Thymus (tissue), 11 donors: ENCODE results near the gene PARP14. TPM values are rescaled to one million over a fixed set of nuclear protein-coding genes. Genes with fewer than 3 reads are reported as not detected.
"Not testable (repeated sequence)": the region's sequence is repeated elsewhere in the genome, so short reads cannot be mapped to it uniquely, and the experiment has no call there.

Source experiments
- DNase-seq, 9 donors: peaks; one replicate each; pipeline ENCODE4 v3.0.0-alpha.2; 2013; ENCODE audit warnings: low spot score in 9 of 9, low read depth in 6 of 9, missing footprints in 1 of 9
- H3K27ac ChIP-seq, 2 donors: one replicate each; pipeline ENCODE4 v1.5.1; 2013; ENCODE audit warnings: control low read depth in 1 of 2, low read depth in 1 of 2, low read length in 1 of 2, mild to moderate bottlenecking in 1 of 2, moderate library complexity in 1 of 2
- H3K27me3 ChIP-seq, 2 donors: one replicate each; pipeline ENCODE4 v1.5.1; 2013; ENCODE audit warnings: low read length in 1 of 2; ENCODE audit not compliant: control insufficient read depth in 2 of 2, insufficient read depth in 1 of 2
- H3K36me3 ChIP-seq, 2 donors: one replicate each; pipeline ENCODE4 v1.5.1; 2013; ENCODE audit warnings: low read length in 1 of 2, mild to moderate bottlenecking in 1 of 2, moderate library complexity in 1 of 2; ENCODE audit not compliant: control insufficient read depth in 2 of 2, insufficient read depth in 2 of 2
- H3K4me1 ChIP-seq, 2 donors: one replicate each; pipeline ENCODE4 v1.5.1; 2013; ENCODE audit warnings: low read length in 2 of 2; ENCODE audit not compliant: control insufficient read depth in 2 of 2, insufficient read depth in 2 of 2
- H3K4me3 ChIP-seq, 2 donors: one replicate each; pipeline ENCODE4 v1.5.1; 2013; ENCODE audit warnings: low read length in 2 of 2, control low read depth in 1 of 2, mild to moderate bottlenecking in 1 of 2
- H3K9me3 ChIP-seq, 2 donors: one replicate each; pipeline ENCODE4 v1.5.1; 2013; ENCODE audit warnings: low read length in 1 of 2, mild to moderate bottlenecking in 1 of 2; ENCODE audit not compliant: control insufficient read depth in 2 of 2, insufficient read depth in 1 of 2
- WGBS: extraction: QIAGEN DNeasy Blood & Tissue Kit; methylation state at CpG from one replicate; pipeline ENCODE4 v1.1.7; 2013; 5-methylcytosine and 5-hydroxymethylcytosine counted together
- polyA plus RNA-seq: library from polyadenylated mRNA; stranded (reverse); fragments of 200-250 nt; gene quantifications from one replicate; pipeline ENCODE4 v1.2.3, GENCODE V29; 2013
- total RNA-seq: library from RNA; stranded (reverse); fragments of 120-200 nt; gene quantifications from one replicate; pipeline ENCODE4 v1.2.4, GENCODE V29; 2013
- donor health status: healthy.

PARP14 gene
- total and polyA plus RNA-seq, 2 donors: 18.9 to 57.7 TPM

DNA sequence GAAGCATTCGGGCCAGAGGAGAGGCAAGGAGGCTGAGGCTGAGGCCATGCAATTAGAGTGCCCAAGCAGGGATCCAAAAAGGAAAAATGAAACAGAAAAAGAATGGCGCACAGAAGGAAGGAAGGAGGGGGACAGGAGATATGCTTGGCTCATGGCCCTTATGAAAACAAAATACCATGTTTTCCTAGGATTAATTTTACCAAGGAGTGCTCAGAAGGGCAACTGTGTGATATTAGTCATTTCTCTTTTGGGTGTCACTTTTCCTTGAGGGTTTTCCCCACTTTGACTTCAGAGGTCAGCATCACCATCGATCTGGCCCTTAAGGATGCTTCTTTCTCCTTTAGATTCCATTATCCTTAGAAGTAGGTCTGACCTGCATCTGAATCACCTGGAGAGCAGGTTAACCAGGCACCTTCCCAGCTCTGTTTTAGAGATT, 1.4 kb downstream of the PARP14 start:
- Histone ChIP-seq H3K27ac (peak overlapping the region in 1 of 2 donors; percentile 36), H3K27me3 (no peaks in the 10 kb centered on the region), H3K36me3 (peaks cover 2 to 5% of the 10 kb centered on the region in 2 donors), H3K4me1 (peaks cover 10 to 31% of the 10 kb centered on the region in 2 donors), H3K9me3 (peaks cover 0 to 1% of the 10 kb centered on the region in 2 donors), H3K4me3 (peak overlapping the region; percentile 95 to 99)
- DNase-seq: no peak
- WGBS: 89% methylated on average over 3 of the region's 3 CpGs

DNA sequence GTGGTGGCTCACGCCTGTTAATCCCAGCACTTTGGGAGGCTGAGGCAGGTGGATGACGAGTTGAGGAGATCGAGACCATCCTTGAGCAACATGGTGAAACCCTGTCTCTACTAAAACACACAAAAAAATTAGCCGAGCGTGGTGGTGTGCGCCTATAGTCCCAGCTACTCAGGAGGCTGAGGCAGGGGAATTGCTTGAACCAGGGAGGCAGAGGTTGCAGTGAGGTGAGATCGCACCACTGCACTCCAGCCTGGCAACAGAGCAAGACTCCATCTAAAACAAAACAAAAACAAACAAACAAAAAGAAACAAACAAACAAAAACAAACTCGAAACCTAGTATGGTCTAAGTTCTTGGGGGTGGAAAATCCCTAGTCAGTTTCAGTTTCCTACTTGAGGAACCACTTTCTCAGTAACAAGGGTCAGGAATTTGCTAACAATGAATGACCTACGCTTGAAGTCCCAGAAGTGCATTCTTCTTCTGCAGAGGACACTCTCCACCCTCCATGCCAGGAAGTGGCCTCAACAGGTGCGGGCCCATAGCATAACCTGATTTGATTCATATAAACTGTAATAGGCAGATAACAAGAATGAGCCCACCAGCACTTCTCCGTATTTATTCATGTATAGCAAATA, 2.3 kb downstream of the PARP14 start:
- peaks cover 10 to 31% of the 10 kb centered on the region in 2 donors for H3K4me1 ChIP-seq
- H3K27me3 ChIP-seq, H3K36me3 ChIP-seq, H3K9me3 ChIP-seq, H3K4me3 ChIP-seq: not testable (repeated sequence)
- H3K27ac ChIP-seq: peak overlapping the region in 1 of 2 donors; percentile 68
- 93% methylated on average over 11 of the region's 11 CpGs for WGBS
- DNase-seq: peak in 1 of 9 donors; percentile 20

DNA sequence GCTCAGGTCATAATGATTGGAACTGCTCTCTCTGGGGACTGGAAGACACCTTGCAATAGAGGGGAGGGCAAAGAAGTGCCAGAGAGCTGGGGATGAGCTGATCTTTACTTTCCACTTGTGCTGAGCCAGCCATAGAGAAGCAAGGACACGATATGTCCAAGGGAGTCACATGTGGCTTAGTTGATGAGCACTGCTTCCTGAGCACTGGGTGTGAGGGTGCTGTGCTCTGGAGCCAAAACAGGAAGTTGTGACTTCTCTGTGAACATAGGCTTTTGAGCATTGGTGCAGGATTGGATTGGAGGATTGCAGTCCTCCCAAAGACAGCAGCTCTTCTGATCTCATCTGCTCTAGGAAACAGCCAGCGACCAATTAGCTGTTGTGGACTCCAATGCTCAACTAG, 6.7 kb downstream of the PARP14 start:
- no peak for DNase-seq
- Histone ChIP-seq H3K27me3 (no peaks in the 10 kb centered on the region), H3K27ac (no peak overlapping the region), H3K4me1 (peaks cover 0 to 4% of the 10 kb centered on the region in 2 donors), H3K9me3 (no peaks in the 10 kb centered on the region), H3K4me3 (no peak overlapping the region), H3K36me3 (peaks cover 11 to 24% of the 10 kb centered on the region in 2 donors)
- WGBS: 100% methylated on average over 2 of the region's 2 CpGs

DNA sequence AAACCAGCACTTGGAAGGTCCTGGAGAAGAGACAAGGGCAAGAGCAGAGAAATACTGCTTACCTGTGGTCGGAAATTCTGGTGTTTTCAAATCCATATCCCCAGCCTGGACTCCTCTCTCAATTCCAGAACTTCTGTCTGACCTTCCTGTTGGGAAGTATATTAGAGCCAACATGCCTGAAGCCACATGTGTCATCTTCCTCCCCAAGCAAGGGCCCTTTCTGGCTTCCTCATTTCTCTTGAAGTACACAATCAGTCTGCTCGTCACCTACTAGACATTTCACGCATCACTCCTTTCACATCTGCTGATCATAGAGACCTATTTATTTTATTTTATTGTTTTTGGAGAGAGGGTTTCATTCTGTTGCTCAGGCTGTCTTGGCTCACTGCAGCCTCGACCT, 8.4 kb downstream of the PARP14 start:
- H3K36me3 ChIP-seq: peaks cover 17 to 32% of the 10 kb centered on the region in 2 donors
- H3K27ac ChIP-seq: no peak overlapping the region
- no peaks in the 10 kb centered on the region for H3K27me3 ChIP-seq
- DNase-seq: no peak
- H3K4me3 ChIP-seq: no peak overlapping the region
- H3K4me1 ChIP-seq: no peaks in the 10 kb centered on the region
- H3K9me3 ChIP-seq: no peaks in the 10 kb centered on the region
- WGBS: 92% methylated on average over 4 of the region's 4 CpGs

DNA sequence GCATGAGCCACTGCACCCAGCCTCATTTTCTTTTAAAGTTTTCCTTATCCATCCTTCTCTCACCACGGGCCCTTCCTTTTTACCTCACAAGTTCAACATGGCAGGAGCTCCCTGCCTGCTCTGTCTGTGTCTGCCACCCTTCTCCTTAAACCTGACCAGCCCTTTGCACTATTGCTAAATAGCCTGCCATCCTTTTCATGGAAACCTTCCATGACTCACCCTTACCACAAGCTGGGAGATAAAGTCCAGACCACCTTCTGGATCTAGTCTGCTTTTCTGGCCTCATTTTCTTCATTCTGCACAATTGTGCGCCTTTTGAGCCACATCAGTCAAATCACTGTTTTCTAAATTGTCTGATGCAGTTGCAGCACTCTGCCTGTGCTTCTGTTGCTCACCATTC, 8.9 kb downstream of the PARP14 start:
- no peaks in the 10 kb centered on the region for H3K9me3 ChIP-seq
- no peak overlapping the region for H3K27ac ChIP-seq
- WGBS: 92% methylated on average over 2 of the region's 2 CpGs

DNA sequence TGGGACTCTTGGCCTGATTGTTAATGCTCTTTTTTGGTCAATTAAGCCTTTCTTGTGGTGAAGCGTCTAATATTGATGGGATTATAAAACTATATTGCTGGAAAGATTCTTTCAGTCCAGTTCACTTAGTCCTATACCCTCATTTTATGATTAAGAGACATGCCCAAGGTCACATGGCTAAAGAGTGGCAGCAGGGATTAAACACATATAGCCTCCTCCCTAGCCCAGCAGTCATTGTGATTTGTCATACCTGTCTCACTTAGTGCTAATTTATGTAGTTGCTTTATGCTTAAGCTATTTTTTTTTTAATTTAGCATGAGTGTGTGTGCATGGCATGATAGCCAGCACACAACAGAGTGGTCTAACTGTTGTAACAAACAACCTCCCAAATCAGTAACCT, 9.5 kb downstream of the PARP14 start:
- Histone ChIP-seq H3K27ac (no peak overlapping the region), H3K4me1 (no peaks in the 10 kb centered on the region), H3K36me3 (peaks cover 17 to 33% of the 10 kb centered on the region in 2 donors), H3K4me3 (no peak overlapping the region), H3K9me3 (no peaks in the 10 kb centered on the region), H3K27me3 (no peaks in the 10 kb centered on the region)
- DNase-seq: no peak
- WGBS: 97% methylated on average over 1 of the region's 1 CpG

More for the DNA sequence above, 8.9 kb downstream of the PARP14 start:
- Histone ChIP-seq H3K36me3 (peaks cover 17 to 33% of the 10 kb centered on the region in 2 donors), H3K27me3 (no peaks in the 10 kb centered on the region), H3K4me3 (no peak overlapping the region), H3K4me1 (no peaks in the 10 kb centered on the region)
- no peak for DNase-seq

- peaks cover 21 to 39% of the 10 kb centered on the region in 2 donors for H3K36me3 ChIP-seq
- no peaks in the 10 kb centered on the region for H3K27me3 ChIP-seq
- WGBS: 97% methylated on average over 4 of the region's 4 CpGs
- no peaks in the 10 kb centered on the region for H3K4me1 ChIP-seq
- H3K27ac ChIP-seq: no peak overlapping the region
- H3K4me3 ChIP-seq: no peak overlapping the region
- DNase-seq: no peak
- no peaks in the 10 kb centered on the region for H3K9me3 ChIP-seq
Measured at GRCh38 chr3:122691195-122691594, 10.6 kb downstream of the PARP14 start.

- no peak for DNase-seq
- Histone ChIP-seq H3K4me3 (no peak overlapping the region), H3K27ac (no peak overlapping the region), H3K4me1 (no peaks in the 10 kb centered on the region), H3K9me3 (no peaks in the 10 kb centered on the region), H3K27me3 (no peaks in the 10 kb centered on the region), H3K36me3 (peaks cover 15 to 48% of the 10 kb centered on the region in 2 donors)
- 97% methylated on average over 3 of the region's 3 CpGs for WGBS
Measured at GRCh38 chr3:122692674-122693073, 12.0 kb downstream of the PARP14 start.

DNA sequence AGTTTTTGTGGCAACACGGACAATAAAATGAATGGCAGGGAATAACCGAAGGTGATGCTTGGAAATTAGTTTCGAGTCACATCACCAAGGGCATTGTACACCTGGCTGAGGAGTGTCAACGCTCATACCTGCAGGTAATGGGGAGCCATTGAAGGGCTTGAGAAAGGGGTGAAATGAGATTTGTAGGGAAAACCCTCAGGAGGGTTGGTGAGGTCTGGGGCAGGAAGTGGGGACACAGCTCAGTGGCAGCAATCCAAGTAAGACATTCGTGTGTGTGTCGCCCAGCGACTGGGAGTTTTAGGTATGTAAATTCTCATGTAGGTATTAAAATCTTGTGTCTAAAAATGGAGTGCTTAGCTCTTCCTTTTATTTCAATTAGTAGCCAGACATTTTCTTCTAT, 14.3 kb downstream of the PARP14 start:
- WGBS: 80% methylated on average over 7 of the region's 7 CpGs
- Histone ChIP-seq H3K36me3 (peaks cover 27 to 59% of the 10 kb centered on the region in 2 donors), H3K4me3 (no peak overlapping the region), H3K27ac (no peak overlapping the region), H3K9me3 (no peaks in the 10 kb centered on the region), H3K27me3 (no peaks in the 10 kb centered on the region), H3K4me1 (no peaks in the 10 kb centered on the region)
- DNase-seq: no peak
